GM21360 (cell line): ENCODE measurements around the gene CCDC144A.
"Not testable (repeated sequence)": the region's sequence is repeated elsewhere in the genome, so short reads cannot be mapped to it uniquely, and the experiment has no call there.

Source experiments
- ATAC-seq: cut with Tn5 transposase; IDR thresholded peaks from one replicate; pipeline ENCODE4 v1.9.1; 2021; ENCODE audit warnings: mild to moderate bottlenecking, moderate library complexity; ENCODE audit not compliant: unreplicated experiment

The CCDC144A gene

GRCh38 chr17:16750515-16750914, 60.5 kb downstream of the CCDC144A start:
- ATAC-seq: not testable (repeated sequence)

- ATAC-seq: not testable (repeated sequence)
These were observed 61.3 kb downstream of the CCDC144A start for GRCh38 chr17:16751224-16751923.

GRCh38 chr17:16751924-16752287, 61.9 kb downstream of the CCDC144A start:
- not testable (repeated sequence) for ATAC-seq

DNA sequence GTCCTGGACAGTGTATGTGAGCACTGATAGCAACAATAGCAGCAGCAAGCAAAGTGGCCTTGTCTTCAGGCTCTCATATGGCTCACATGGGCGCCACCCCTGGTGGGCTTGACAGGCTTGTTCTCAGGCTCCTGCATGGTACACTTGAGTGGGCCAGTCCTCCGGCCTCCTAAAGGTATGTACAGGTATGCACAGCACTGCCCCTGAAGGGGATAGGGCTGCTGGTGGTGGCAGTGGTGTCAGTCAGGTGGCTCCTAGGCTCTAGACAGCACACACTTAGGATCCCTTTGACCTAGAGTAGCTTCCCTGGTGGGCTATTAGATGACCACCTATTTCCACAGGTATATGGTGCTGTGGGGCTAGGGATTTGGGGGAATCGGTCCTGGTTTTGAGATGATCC, 67.5 kb downstream of the CCDC144A start:
- ATAC-seq: not testable (repeated sequence)

- not testable (repeated sequence) for ATAC-seq
These were observed 68.1 kb downstream of the CCDC144A start for GRCh38 chr17:16758177-16758576.

GRCh38 chr17:16768290-16769175, 78.5 kb downstream of the CCDC144A start:
- not testable (repeated sequence) for ATAC-seq

DNA sequence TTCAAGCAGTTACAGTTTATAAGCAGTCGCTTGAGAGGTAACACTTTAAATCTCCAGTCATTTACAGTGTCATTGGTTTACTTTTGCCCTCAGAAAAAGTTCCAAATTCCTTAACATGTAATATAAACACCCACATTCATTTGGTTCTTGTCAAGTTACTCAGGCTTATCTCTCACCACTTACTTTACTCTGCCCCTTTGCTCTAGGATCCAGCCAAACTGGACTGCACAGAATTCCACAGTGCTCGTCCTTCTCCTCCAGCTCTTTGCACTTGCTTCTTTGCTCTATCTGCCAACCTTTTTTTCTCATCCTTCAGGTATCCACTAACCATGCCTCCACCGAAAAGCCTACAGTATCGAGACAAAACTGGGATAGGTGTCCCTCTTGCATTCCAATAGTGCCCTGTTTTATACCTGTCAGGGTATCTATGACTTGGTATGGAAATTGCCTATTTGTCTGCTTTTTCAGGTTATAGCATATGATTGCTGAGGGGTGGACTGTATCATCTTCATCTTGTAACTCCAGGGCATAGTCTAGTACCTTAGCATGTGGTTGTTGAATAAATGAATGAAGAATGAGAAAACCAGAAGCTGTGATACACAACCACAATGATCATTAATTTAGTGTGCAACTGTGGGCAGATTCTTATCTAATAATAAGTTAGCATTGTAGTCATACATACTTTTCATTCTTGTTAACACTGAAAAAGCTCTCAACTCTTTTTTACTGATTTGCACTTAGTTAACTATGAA, 82.5 kb downstream of the CCDC144A start:
- ATAC-seq: not testable (repeated sequence)

GRCh38 chr17:16773146-16773522, 83.1 kb downstream of the CCDC144A start:
- ATAC-seq: not testable (repeated sequence)

GRCh38 chr17:16787851-16788250, 97.8 kb downstream of the CCDC144A start:
- ATAC-seq: not testable (repeated sequence)

GRCh38 chr17:16788889-16789536, 99.0 kb downstream of the CCDC144A start:
- ATAC-seq: not testable (repeated sequence)

- ATAC-seq: not testable (repeated sequence)
These were observed 99.6 kb downstream of the CCDC144A start for GRCh38 chr17:16789622-16790021.

- ATAC-seq: not testable (repeated sequence)
These were observed 100.4 kb downstream of the CCDC144A start for GRCh38 chr17:16790313-16790871.

GRCh38 chr17:16794215-16794614, 104.2 kb downstream of the CCDC144A start:
- not testable (repeated sequence) for ATAC-seq

- not testable (repeated sequence) for ATAC-seq
These were observed 105.9 kb downstream of the CCDC144A start for GRCh38 chr17:16795894-16796293.

DNA sequence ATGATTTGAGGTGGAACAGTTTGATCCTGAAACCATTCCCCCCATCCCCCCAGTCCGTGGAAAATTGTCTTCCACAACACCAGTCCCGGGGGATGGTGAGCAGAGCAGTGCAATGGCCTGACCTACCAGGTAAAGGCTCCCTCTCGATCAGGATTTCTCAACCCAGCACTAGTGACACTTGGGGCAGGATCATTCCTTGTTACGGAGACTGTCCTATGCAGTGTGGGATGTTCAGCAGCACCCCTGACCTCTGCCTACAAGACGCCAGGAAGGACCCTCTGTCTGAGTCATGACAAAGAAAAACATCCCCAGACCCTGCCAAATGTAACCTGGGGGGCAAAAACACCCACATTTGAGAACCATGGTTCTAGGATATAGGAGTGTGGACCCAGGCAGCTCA, 114.8 kb downstream of the CCDC144A start:
- ATAC-seq: not testable (repeated sequence)

DNA sequence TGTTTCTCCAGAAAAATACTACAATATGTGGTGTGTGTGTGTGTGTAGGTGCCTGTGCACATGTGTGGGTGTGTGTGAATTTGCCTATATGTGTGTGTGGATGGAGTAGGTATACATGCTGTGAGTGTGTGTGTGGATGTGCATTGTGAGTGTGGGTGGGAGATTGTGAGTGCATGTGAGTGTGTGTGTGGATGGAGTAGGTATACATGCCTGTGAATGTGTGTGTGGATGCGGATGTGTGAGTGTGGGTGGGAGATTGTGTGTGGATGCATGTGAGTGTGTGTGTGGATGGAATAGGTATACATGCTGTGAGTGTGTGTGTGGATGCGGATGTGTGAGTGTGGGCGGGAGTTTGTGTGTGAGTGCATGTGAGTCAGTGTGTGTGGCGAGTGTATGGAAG, 116.6 kb downstream of the CCDC144A start:
- ATAC-seq: not testable (repeated sequence)

- not testable (repeated sequence) for ATAC-seq
These were observed 117.6 kb downstream of the CCDC144A start for GRCh38 chr17:16807620-16808019.

GRCh38 chr17:16810236-16810635, 120.2 kb downstream of the CCDC144A start:
- not testable (repeated sequence) for ATAC-seq

GRCh38 chr17:16812126-16812525, 122.1 kb downstream of the CCDC144A start:
- ATAC-seq: not testable (repeated sequence)

DNA sequence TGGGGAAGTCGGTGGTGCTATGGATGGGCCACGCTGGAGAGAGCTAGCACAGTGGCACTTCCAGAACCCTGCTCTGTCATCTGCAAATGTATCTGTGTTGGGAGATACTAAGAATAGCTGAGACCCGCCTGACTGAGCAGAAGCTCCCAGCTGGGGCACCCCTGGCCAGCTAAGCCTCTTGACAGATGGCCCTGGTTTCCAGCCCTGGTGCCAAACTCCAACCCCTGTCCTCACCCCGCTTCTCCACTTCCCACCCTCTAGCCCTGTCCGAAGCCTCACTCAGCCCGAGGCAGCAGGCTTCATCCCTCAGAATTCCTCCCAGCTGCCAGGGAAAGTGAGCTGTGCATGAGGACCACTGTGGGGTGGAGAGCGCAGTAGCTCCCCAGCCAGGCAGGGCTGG, 124.4 kb downstream of the CCDC144A start:
- ATAC-seq: no peak
